ENCODE measurements around the gene MRPL40.
"Not testable (repeated sequence)": the region's sequence is repeated elsewhere in the genome, so short reads cannot be mapped to it uniquely, and the experiment has no call there.

Gene MRPL40

DNA sequence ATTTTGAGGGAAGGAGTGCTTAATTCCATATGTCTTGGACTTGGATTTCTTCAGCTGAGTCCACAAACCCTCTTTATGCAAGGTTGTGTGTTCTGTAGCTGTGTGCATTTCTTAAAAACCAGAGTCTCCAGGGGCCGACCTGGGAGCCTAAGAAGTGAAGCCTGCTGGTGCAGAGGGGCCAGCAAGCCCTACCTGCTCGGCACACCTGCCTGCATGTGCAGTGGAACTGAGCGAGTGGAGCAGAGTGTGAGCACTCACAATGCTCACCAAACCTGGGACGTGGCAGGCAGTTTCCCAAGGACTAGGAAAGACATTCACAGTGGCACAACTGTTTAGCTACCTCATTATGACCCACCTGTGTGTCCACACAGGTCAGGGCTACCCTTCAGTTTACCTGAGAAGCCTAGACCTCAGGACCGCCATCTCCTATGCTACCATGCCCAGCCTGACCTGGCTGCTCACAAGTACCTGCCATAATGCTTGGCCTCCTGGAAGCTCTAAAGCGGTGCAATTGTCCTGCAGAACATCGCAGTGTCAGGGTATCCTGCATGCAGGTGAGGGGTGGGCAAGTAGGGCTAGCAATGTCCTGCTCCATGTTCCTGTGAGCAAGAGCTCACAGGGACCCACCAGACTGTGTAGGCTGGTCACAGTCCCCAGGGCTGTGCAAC, 11.3 kb downstream of the MRPL40 start:
- no peak for DNase-seq

DNA sequence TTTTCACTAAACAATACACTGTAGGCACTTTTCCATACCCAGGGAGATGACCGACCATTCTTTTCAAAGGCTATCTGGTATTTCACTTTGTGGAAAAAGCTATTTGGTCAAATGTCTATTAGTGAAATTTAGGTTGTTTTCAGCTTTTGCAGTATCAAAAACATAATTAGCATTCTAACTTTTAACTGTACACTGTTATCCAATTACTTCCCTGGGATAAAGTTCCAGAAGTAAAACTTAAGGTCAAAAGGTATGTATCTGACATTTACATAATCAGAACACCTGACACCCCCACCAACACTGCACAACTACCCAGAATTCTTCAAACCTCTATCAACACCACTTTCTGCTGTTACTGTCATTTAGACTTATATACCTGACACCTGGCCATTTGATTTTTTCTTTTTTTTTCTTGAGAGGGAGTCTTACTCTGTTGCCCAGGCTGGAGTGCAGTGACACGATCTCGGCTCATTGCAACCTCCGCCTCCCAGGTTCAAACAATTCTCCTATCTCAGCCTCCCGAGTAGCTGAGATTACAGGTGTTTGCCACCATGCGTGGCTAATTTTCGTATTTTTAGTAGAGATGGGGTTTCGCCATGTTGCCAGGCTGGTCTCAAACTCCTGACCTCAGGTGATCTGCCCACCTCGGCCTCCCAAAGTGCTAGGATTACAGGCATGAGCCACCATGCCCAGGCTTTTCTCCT, 13.1 kb downstream of the MRPL40 start:
- not testable (repeated sequence) for DNase-seq

DNA sequence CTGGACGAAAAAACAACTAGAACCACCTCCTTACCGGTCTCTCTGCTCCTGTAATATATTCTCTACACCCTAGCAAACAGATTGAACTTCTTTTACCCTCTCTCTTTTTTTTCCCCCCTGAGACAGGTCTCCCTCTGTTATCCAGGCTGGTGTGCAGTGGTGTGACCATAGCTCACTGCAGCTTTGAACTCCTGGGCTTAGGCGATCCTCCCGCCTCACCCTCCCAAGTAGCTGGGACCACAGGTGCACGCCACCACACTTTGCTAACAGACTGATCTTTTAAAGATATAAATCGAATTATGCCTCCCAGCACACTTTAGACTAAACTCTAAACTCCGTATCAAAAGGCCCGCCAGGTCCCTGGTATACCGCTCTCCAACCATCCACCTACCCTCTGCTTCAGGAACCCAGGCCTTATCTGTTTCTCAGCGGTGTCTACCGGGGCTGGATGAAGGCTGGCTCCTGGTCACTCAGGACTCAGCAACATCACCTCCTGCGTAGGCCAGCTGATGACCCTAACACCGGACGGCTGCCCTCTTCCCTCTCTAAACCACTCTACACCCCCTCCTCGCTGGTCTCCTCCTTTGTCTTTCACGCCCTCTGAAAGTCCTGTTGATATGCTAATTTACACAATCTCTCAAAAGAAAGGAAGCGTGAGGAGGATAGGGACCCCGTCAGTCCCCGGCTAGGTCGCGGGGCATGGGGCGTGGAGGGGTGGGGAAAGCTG, 14.4 kb downstream of the MRPL40 start:
- DNase-seq: no peak

DNA sequence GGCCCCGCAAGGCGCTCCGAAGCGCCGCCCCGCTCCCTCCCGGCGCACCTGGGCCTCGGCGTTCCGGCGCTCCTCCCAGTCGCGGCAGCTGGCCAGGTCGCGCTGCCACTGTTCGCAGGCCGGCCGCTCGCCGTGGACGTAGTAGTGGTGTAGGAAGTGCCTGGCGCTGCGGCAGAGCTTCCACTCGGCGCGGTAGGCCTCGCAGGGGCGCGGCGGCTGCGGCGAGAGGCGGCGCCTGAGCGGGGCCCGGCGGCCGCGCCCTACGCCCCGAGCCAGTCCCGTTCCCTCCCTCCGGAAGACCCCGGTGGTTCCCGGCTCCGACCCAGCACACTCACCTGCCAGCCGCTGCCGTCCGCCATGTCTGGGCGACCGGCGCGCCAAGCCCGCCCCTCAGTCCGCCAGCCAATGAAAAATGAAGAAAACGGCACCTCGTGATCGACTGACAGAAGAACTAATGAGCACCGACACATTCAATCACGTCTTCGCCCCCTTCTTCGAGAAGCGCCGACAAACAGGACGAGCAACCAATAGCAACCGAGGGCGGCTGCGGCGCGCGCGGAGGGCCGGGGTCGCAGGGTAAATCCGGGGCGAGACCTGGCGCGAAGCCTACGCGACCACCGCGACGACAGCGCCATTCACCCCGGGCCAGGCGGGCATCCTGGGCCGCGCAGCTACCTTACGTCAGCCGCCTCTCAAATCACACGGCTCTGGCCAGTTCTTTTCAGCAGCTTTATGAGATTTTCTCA, 15.2 kb downstream of the MRPL40 start, which contains the start of gene C22orf39:
Gene C22orf39 (minus strand): TSS at position 382 of the 746 bp plus-strand sequence. CDS start 23 bp downstream, at position 359.
- DNase-seq: peak; percentile 76

DNA sequence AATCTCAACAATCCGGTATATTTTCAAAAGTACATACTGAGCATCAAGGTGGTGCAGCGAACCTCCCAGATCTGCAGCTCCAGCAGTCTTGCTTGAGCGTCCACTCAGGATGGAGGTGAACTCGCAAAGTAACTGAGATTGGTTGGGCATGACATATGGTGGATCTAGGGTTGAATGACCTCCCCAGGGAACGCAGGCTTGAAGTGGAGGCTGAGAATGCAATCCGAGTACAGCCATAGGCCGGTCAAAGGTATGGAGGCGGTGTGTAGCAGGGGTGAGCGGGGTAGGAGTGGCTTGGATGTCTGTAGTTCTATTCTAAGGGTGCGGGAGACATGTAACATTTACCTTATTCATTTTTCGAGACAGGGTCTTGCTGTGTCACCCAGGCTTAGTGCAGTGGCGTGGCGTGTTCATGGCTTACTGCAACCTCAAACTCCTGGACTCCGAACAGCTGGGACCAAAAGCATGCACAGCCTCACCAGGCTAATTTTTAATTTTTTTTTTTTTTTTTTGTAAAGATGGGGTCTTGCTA, 15.8 kb downstream of the MRPL40 start:
- DNase-seq: peak; percentile 93

DNA sequence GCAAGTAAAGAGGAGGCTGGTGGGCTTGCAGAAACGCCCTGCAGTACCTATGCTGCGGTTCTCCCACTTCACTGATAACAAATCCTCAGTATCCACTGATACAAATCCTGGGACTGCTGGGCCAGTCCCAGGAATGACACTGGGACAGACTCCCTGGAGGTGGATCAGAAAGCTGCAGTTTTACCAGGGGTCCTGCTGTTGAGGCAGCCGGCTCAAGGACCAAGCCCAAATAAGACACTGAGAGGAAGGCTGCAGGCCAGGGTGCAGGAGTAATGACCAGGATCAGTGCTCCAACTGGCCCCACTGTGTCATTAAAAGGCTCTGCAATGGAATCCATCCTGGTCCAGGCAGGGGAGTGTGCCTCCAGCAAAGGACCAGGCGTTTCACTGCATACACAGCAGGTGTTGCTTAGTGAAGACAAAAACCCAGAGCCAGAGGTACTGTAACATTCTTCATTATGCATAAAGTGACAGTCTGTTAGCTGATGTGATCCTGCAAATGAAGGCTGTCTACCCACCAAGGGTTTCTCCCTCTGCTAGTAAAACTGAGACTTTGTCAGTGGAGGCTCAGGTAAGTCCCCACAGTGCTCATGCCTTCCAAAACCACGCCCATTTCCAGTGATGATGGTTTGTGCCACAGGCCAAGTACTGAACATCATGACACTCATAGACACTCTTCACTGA, 16.5 kb downstream of the MRPL40 start:
- DNase-seq: no peak

DNA sequence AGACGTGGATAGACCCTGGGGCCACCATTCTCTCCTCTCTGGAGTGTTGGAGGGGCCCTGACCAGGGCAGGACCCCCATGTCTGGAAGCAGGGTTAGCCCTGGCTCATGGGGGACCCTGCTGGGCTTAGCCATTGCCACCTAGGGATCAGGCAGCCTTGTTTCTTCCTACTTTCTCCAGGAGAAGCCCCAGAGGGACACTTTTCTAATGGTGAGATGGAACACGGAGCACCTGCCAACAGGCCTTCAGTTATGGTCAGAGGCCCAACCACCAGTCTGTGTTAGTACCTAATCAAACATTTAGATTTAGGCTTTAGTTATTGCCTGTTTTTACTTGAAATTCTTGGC, 17.1 kb downstream of the MRPL40 start:
- no peak for DNase-seq

DNA sequence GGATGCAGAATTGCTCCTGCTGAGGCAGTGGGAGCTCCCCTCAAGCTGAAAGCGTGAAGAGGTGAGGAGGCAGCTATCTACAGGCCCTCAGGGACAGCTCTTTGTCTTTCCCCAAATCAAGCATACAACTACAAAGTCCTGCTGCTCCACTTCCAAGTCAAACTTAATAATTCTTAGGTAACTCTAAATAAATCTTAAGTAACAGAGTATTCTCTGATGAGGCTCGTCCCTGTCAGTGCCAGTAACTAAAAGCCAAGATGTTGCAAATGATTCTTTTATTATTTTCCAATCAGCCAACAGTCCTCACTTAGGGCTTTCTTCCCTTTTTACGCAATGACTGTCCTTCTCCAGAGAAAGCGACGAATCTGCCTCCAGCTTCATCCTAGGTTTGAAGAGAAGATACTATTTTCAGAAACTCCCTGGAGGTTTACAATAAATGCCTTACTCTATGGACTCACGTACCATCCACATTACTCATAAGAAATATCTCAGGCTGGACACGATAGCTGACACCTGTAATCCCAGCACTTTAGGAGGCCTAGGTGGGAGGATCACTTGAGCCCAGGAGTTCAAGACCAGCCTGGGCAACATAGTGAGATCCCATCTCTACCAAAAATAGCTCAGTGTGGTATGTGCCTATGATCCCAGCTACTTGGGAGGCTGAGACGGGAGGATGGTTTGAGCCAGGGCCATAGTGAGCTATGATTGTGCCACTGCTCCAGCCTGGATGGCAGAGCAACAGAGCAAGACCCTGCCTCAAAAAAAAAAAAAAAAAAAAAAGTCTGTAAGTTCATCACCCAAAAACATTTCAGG, 18.2 kb downstream of the MRPL40 start:
- DNase-seq: no peak

DNA sequence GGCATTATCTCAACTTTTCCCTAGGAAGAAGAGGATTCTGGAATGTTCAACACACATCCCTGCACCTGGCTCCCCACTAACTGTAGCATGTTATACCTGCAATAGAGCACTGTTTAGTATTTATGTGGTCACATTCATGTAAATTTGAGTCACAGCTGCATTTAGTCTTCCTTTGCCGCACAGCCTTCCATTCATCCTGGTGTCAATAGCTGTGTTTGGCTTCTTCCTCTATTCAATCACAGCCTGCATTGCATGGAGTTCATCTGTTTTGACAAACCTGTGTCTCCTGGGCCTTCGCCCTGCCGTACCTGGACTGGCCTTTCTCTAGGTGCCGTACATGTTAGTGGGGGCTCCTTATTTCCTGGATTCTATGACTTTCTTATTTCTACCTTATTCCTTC, 19.2 kb downstream of the MRPL40 start:
- no peak for DNase-seq

DNA sequence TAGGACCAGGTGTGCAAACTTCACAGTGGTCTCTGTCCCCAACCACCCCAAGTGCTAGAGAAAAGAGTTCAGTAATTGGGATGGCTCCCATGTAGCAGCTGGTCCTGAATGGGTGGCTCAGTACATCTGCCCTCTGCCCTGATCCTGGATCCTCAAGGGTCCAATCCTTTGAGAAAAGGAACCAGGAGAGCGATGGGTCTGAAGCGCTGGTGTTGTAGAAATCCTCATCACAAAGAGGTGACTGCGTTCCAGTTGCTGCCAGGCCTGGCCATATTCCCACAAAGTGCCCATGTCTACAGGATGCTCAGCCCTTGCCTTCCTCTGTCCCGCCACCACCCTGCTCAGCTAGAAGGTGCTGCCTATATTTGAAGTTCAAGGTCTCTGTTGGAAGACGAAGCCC, 21.4 kb downstream of the MRPL40 start:
- no peak for DNase-seq

DNA sequence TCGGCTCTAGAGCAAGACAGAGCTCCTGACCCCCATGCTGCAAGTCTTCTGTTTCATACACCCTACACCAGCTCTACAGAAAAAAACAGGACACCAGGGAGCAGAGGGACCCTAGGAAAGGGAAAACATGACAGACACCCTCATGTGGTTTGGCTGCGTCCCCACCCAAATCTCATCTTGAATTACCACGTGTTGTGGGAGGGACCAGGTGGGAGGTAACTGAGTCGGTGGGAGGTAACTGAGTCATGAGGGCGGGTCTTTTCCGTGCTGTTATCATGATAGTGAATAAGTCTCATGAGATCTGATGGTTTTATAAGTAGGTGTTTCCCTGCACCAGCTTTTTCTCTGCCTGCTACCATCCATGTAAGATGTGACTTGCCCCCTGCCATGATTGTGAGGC, 21.8 kb downstream of the MRPL40 start:
- DNase-seq: no peak

DNA sequence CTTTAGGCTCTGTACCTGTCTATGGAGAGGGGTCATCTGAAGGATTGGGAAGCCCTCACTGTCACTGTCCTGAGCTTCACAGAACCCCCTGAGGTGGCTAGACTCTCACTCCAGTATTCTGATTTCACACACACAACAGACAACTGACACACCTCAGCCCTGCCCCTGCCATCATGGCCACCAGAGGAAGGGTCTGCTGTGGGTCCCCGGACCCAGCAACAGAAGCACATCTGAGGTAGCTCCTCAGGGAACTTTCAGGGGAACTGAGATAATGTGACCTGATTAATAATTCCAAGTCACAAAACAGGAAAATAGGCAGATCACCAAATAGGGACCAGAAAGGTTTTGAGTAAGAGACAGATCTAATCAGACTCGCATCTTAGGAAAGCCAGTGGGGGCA, 22.7 kb downstream of the MRPL40 start:
- no peak for DNase-seq

DNA sequence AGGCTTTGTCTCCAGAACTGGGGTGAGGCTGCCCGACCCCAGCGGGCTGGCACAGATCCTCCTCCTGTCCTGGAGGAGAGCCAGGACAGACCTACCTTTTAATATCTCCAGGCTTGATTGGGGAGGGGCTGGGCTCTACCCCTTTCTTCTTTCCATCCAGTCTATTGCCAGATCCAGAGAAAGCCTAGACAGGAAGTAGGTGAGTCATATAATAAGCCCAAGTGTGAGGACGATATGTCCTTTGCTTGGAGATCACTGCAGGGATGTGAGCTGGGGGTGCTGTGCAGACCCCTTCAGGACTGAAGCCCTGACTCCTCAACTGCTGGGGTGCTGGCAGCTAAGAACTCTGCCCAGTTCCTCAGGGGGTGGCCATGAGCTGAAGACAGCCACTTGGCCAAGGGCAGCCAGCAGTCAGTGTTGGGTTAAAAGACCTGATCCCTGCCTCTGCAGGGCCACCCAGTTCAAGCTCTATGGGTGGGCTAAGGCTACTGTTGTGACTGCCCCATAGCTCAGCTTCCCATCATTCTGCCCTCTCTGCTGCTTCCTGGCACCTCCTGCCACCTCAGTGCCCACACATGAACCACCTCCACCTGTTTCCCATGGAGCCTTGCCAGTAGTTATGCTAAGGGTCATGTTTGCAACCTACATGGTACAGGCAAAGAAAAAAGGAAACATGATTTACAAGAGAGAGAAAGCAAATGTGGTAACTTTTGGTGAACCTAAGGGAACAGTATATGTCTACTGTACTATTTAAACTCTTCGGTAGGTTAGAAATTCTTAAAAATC, 23.4 kb downstream of the MRPL40 start:
- DNase-seq: no peak

DNA sequence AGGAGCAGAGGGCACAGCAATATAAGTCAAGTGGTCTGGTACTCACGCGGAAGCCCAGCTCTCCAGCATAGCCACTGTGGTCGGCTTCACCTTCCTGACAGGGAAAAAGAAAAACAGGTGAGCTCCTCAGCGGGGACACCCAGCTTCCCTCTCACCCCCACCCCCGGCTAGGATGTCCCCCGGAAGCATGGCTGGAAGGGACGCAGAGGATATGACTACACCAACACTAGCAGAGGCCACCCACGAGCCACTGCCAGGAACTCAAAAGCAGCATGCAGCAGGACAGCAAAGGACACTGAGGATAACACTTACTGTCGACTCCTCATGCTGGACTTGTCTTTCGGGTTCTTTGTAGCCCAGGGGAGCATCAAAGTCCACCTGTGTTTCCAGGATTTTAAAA, 24.2 kb downstream of the MRPL40 start:
- no peak for DNase-seq

DNA sequence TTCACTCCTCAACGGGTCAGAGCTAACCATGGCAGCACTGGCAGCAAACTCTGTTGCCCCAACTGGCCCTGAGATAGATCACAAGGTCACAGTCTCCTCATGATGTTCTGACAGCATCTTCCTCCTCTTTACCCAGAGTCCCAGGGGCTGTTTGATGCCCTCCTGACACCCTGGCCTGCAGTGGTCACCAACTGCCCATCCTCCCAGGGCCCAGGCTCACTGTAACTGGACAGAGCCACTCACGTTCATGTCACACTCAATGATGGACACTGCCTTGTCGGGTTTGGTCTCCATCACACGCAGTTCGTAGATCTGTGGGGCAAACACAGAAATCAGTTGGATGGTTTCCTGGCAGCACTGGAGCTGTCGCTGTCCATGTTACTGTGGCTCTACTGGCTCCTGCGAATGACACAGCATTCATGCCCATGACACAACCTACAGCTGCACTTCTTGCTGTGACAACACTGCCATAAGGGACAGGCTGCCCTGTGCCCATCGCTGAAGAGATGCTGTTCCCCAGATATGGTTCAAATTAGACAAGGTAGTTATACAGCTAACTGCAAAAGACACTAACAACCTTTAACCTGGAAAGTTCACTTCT, 25.6 kb downstream of the MRPL40 start:
- no peak for DNase-seq

DNA sequence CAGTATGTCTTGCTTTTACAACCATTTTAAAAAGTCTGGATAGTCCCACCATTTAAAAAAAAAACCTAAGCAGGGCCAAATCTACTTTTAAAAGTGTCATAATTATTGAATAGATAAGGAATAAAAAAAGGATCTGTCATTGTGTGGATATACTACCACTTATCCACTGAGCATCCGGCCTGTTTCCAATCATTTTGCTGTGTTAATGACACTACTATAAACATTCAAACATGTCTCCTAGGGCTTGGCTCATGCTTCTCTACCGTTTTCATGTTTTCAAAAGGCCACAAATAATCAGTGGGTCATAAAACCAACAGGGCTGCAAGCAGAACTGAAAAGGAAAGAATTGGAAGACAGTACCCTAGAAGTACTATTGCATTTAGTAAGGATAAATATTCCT, 27.7 kb downstream of the MRPL40 start:
- DNase-seq: no peak

DNA sequence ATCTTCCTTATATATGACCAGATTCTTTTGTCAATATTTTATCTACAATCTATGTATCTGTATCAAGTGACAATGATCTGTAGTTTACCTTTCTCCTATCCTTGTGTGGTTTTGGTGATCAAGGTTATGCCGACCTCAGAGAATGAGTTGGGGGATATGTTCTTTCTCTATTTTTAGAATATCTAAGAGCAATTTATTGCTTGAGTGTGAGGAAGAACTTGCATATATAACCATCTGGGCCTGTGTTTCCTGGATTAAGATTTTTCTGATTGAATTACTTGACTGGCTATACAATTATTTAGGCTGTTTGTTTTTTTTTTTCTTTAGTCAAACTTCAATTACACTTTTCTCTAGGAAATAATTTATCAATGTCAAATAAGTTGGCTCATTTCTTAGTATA, 29.2 kb downstream of the MRPL40 start:
- no peak for DNase-seq

DNA sequence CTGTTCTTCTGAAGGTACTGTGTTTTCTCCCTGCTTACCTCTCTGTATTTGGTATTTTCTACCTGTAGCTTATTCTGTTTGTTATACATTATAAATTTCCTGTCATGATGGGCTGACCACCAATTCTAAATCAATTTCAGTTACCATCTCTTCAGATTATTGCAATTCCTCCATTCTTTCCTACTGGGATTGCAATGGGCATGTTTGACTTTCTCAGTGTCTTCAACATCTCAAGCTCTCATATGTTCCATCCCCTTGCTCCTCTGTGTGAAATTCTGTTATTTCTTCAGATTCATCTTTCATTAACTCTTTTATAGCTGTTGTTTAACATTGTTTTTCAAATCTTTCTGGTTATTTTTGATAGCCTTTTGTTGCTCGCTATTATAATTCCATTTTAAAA, 30.7 kb downstream of the MRPL40 start:
- no peak for DNase-seq

DNA sequence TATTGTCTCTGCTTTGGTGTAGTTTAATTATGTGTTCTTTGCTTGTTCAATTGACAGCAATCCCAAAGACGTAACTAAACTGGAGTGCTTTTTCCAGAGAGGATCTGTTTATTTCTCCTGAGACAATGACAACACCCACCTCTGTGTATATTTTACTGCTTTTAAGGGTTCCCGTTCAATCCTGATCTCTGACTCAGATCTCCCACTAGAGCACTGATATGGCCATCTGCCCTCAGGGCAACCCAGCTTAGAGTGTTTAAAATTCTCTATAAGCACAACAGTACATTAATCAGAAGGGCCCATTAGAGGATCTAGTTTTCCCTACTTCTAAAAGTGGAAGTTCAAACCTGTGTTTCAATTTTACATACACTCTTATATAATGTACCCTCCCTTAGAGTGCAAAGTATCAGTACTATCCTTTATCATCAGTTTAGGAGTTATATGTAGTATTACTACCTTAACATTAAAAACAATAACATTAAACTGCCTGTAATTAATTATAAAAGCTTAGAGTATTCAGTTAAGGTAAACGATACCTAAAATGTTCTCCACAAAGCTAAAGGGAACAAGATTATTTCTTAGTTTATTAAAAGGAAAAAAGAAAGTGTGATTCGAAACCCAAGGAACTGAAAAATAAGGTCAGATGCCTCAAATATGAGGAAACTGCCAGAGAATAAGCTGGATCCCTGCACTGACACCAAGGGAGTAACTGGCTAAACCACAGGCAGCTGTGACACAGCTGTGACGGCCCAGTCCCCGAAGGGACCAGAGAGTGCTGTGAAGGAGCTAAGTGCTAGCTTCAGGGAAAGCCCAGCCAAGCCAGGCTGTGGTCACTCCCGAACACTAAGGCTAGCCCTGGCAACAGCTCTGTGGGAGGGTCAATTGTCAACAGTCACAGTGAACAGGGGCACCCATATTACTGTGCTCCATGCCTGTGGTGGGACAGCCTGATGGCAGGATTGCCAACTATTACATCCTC, 31.4 kb downstream of the MRPL40 start:
- DNase-seq: no peak

Data from DMS 273 treated with DMSO at 0.1 percent for 48 hours (cell line).